IMR-90 (cell line): Measurements from ENCODE around the gene ABCG8. TPM values are rescaled to one million over a fixed set of nuclear protein-coding genes. Genes with fewer than 3 reads are reported as not detected.

Experiments used
- ATAC-seq: fragments of 200-7000 bp; cut with Tn5 transposase; 2 replicates; pipeline ENCODE4 v1.9.1; 2020; ENCODE audit warnings: low read depth, mild to moderate bottlenecking, moderate library complexity
- BruUV-seq: library from RNA; stranded (reverse); fragments of 400-500 nt; replicated peaks from 2 replicates; lab custom pipeline; 2021; lab: Mats Ljungman, UMichigan
- CTCF ChIA-PET: fragments of 300-600 bp; formaldehyde crosslinking; extraction: SDS; loops from one replicate; lab custom pipeline; 2021; ENCODE audit warnings: antibody characterized with exemption; lab: Yijun Ruan, JAX
- POLR2A ChIA-PET: fragments of 300-600 bp; sonication (Branson Sonifier 250); formaldehyde crosslinking; loops from one replicate; lab custom pipeline; 2022; ENCODE audit warnings: antibody characterized with exemption; ENCODE audit not compliant: unreplicated experiment; lab: Charles Lee
- DNase-seq: peaks from one replicate; pipeline ENCODE4 v3.0.0; 2013
- H2AFZ ChIP-seq: replicated peaks from 2 replicates; pipeline ENCODE3; 2013; ENCODE audit warnings: low read length, mild to moderate bottlenecking; ENCODE audit not compliant: poor library complexity
- H2AK5ac ChIP-seq: 2 replicates; pipeline ENCODE4 v1.6.1; 2013; ENCODE audit warnings: low read depth, low read length, inconsistent platforms
- H2AK9ac ChIP-seq: replicated peaks from 2 replicates; pipeline ENCODE3; 2013; ENCODE audit warnings: mild to moderate bottlenecking, low read depth, low read length, moderate library complexity; ENCODE audit not compliant: poor library complexity
- H2BK120ac ChIP-seq: 2 replicates; pipeline ENCODE4 v1.6.1; 2013; ENCODE audit warnings: low read depth, low read length, inconsistent platforms
- H2BK15ac ChIP-seq: 3 replicates; pipeline ENCODE4 v1.6.1; 2013; ENCODE audit warnings: low read depth, low read length, inconsistent platforms
- H2BK20ac ChIP-seq: 2 replicates; pipeline ENCODE4 v1.6.1; 2013; ENCODE audit warnings: low read depth, mild to moderate bottlenecking, inconsistent platforms, low read length, moderate library complexity
- H2BK5ac ChIP-seq: 2 replicates; pipeline ENCODE4 v1.6.1; 2013; ENCODE audit warnings: mild to moderate bottlenecking, low read depth, low read length, inconsistent platforms; ENCODE audit not compliant: poor library complexity, severe bottlenecking
- H3K14ac ChIP-seq: replicated peaks from 2 replicates; pipeline ENCODE4 v1.6.1; 2013; ENCODE audit warnings: low read depth, low read length, inconsistent platforms
- H3K18ac ChIP-seq: 2 replicates; pipeline ENCODE4 v1.6.1; 2013; ENCODE audit warnings: low read depth, low read length, control low read depth
- H3K23ac ChIP-seq: 2 replicates; pipeline ENCODE4 v1.6.1; 2013; ENCODE audit warnings: low read depth, low read length, inconsistent platforms
- H3K27ac ChIP-seq: 2 replicates; pipeline ENCODE4 v1.5.1; 2013; ENCODE audit warnings: mild to moderate bottlenecking, control low read depth, low read length; ENCODE audit not compliant: insufficient read depth
- H3K27me3 ChIP-seq: 2 replicates; pipeline ENCODE4 v1.6.1; 2013; ENCODE audit warnings: low read length; ENCODE audit not compliant: control insufficient read depth, insufficient read depth
- H3K36me3 ChIP-seq: 2 replicates; pipeline ENCODE4 v1.6.1; 2013; ENCODE audit warnings: low read length, mixed read lengths; ENCODE audit not compliant: control insufficient read depth, insufficient read depth
- H3K4ac ChIP-seq: 2 replicates; pipeline ENCODE4 v1.6.1; 2013; ENCODE audit warnings: low read depth, low read length, inconsistent platforms
- H3K4me1 ChIP-seq: 2 replicates; pipeline ENCODE4 v1.6.1; 2013; ENCODE audit warnings: low read length, mixed read lengths; ENCODE audit not compliant: control insufficient read depth, insufficient read depth
- H3K4me2 ChIP-seq: 2 replicates; pipeline ENCODE4 v1.6.1; 2013; ENCODE audit warnings: low read depth, mild to moderate bottlenecking, control low read depth, low read length, moderate library complexity
- H3K4me3 ChIP-seq: 2 replicates; pipeline ENCODE4 v1.5.1; 2013; ENCODE audit warnings: low read depth, mild to moderate bottlenecking, control low read depth, low read length, moderate library complexity; ENCODE audit not compliant: insufficient read depth
- H3K56ac ChIP-seq: 2 replicates; pipeline ENCODE4 v1.6.1; 2013; ENCODE audit warnings: low read length, inconsistent platforms; ENCODE audit not compliant: insufficient read depth; ENCODE audit errors: extremely low read depth
- H3K79me1 ChIP-seq, 2 experiments: 2 replicates each; pipeline ENCODE4 v1.6.1; 2013; ENCODE audit warnings: low read length in 2 of 2, inconsistent platforms in 1 of 2, low read depth in 1 of 2
- H3K9ac ChIP-seq: 2 replicates; pipeline ENCODE4 v1.6.1; 2013; ENCODE audit warnings: low read depth, low read length, control low read depth
- H3K9me1 ChIP-seq: 2 replicates; pipeline ENCODE4 v1.6.1; 2013; ENCODE audit warnings: low read length, inconsistent platforms; ENCODE audit not compliant: insufficient read depth
- H3K9me3 ChIP-seq: 2 replicates; pipeline ENCODE4 v1.6.1; 2013; ENCODE audit warnings: low read length; ENCODE audit not compliant: control insufficient read depth, insufficient read depth
- H4K20me1 ChIP-seq: 2 replicates; pipeline ENCODE4 v1.6.1; 2013; ENCODE audit warnings: low read length, inconsistent platforms; ENCODE audit not compliant: insufficient read depth
- H4K5ac ChIP-seq: 2 replicates; pipeline ENCODE4 v1.6.1; 2013; ENCODE audit warnings: mild to moderate bottlenecking, low read depth, low read length, control low read depth
- H4K8ac ChIP-seq, 2 experiments: 2 replicates each; pipeline ENCODE4 v1.6.1; 2013; ENCODE audit warnings: low read depth in 2 of 2, low read length in 2 of 2, control low read depth in 1 of 2, inconsistent platforms in 1 of 2
- H4K91ac ChIP-seq: 2 replicates; pipeline ENCODE4 v1.6.1; 2013; ENCODE audit warnings: low read depth, low read length, inconsistent platforms; ENCODE audit not compliant: insufficient read depth
- BHLHE40 ChIP-seq: fragments of 150-350 bp; IDR thresholded peaks from 2 replicates; pipeline ENCODE4 v1.6.1; 2016; ENCODE audit warnings: mild to moderate bottlenecking, low read depth, low read length
- CHD1 ChIP-seq: IDR thresholded peaks from 2 replicates; pipeline ENCODE4 v1.6.1; 2012; ENCODE audit warnings: low read depth, low read length, improper control_type of control experiment
- FOS ChIP-seq: fragments of 150-350 bp; IDR thresholded peaks from 2 replicates; pipeline ENCODE4 v1.6.1; 2016; ENCODE audit warnings: low read depth, low read length
- MAZ ChIP-seq: IDR thresholded peaks from 2 replicates; pipeline ENCODE4 v1.6.1; 2012; ENCODE audit warnings: low read depth, mild to moderate bottlenecking, low read length, improper control_type of control experiment, moderate library complexity, borderline replicate concordance
- RAD21 ChIP-seq: IDR thresholded peaks from 2 replicates; pipeline ENCODE4 v1.6.1; 2012; ENCODE audit warnings: low read length, improper control_type of control experiment
- RFX5 ChIP-seq: IDR thresholded peaks from 2 replicates; pipeline ENCODE4 v1.8.0; 2012; ENCODE audit warnings: low read depth, mild to moderate bottlenecking, low read length, moderate library complexity
- USF2 ChIP-seq: fragments of 150-350 bp; IDR thresholded peaks from 2 replicates; pipeline ENCODE4 v1.6.1; 2017; ENCODE audit warnings: mild to moderate bottlenecking, antibody characterized with exemption, low read length, low read depth
- WGBS, 2 experiments: methylation state at CpG; one replicate each; pipeline versions ENCODE4 v1.1.5 to v1.1.7; 2013; ENCODE audit warnings: missing lambda C conversion rate in 2 of 2; ENCODE audit not compliant: insufficient read length in 1 of 2; ENCODE audit errors: extremely low coverage in 2 of 2; 5-methylcytosine and 5-hydroxymethylcytosine counted together
- dilution Hi-C: fragments of 300-500 bp; cut with HindIII; formaldehyde crosslinking; loops from one replicate; pipeline ENCODE4 v1.14.3; 2018; ENCODE audit warnings: low sequenced_read_pairs; ENCODE audit not compliant: unreplicated experiment
- in situ Hi-C: fragments of 300-500 bp; cut with MboI; formaldehyde crosslinking; loops from 3 replicates; pipeline ENCODE4 v1.14.3; 2019; ENCODE audit warnings: low sequenced_read_pairs, inconsistent platforms, mixed read lengths
- intact Hi-C: fragments of 100-400 bp; cut with micrococcal nuclease; formaldehyde crosslinking; loops from 2 replicates; pipeline ENCODE4 v1.10.0; 2022
- polyA plus RNA-seq, 3 experiments: library from polyadenylated mRNA; depleted of rRNA; stranded (reverse); fragments of >200 nt; gene quantifications; 2 replicates each; pipeline ENCODE4 v1.2.3, GENCODE V29; 2012; ENCODE audit warnings: low replicate concordance in 1 of 3
- total RNA-seq: library from RNA; depleted of rRNA; stranded (reverse); fragments of >200 nt; gene quantifications from 2 replicates; pipeline ENCODE4 v1.2.3, GENCODE V29; 2012

The ABCG8 gene
- total and polyA plus RNA-seq, 2 of the 4 experiments (the other 2 are of a cell fraction) = not detected

DNA sequence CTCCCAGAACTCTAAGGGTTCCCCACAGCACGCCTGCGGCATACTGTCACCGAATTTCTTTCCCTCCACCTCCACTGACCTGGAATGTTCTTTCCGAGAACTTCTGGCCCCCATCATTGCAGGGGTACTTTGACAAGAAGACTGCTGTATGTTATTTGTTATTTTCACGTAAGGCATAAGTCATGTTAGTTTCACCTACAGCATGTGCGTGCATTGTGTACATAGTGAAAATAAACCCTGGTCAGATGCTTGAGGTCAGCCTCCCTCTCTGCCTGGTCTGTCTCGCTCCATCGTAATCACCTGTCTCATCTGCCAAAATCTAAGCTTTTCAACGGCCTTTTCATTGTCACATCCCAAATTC lies 4.1 kb downstream of the ABCG8 start:
- Histone ChIP-seq H4K5ac (no peak overlapping the region), H2AK9ac (no peak overlapping the region), H3K36me3 (no peaks in the 10 kb centered on the region), H3K9ac (no peak overlapping the region), H3K4ac (no peak overlapping the region), H3K4me3 (no peak overlapping the region), H3K27me3 (peaks cover 46% of the 10 kb centered on the region), H2BK15ac (no peak overlapping the region), H4K8ac (no peak overlapping the region), H3K56ac (no peak overlapping the region), H4K20me1 (no peaks in the 10 kb centered on the region), H3K9me3 (no peaks in the 10 kb centered on the region), H3K18ac (no peak overlapping the region), H3K23ac (no peak overlapping the region), H3K27ac (no peak overlapping the region), H3K14ac (no peak overlapping the region), H2BK20ac (no peak overlapping the region), H3K4me2 (no peak overlapping the region), H3K79me1 (no peaks in the 10 kb centered on the region), H2AK5ac (no peak overlapping the region), H2BK120ac (no peak overlapping the region), H2BK5ac (no peak overlapping the region), H4K91ac (no peak overlapping the region), H3K4me1 (no peaks in the 10 kb centered on the region), H3K9me1 (no peaks in the 10 kb centered on the region), H2AFZ (no peak overlapping the region)
- dilution Hi-C loops = no loop called here
- WGBS, 2 experiments = 100% methylated on average over 1 of the region's 9 CpGs; no CpG with 5 or more reads in 1 of the 2 experiments
- CTCF ChIA-PET = no interaction called here
- in situ Hi-C loops = no loop called here
- intact Hi-C loops = no loop called here
- TF ChIP-seq RFX5 (no peak), USF2 (no peak), RAD21 (no peak), MAZ (no peak), BHLHE40 (no peak), FOS (no peak), CHD1 (no peak)
- no TSS peak for BruUV-seq
- POLR2A ChIA-PET = no interaction called here
- no peak for ATAC-seq
- no peak for DNase-seq
